Neural crest cell (in vitro differentiated cells): ENCODE results near the gene ACER3. TPM values are rescaled to one million over a fixed set of nuclear protein-coding genes. Genes with fewer than 3 reads are reported as not detected.
A peak's percentile ranks its signal among the peaks of the same experiment; 100 is the strongest.
"Not testable (repeated sequence)": the region's sequence is repeated elsewhere in the genome, so short reads cannot be mapped to it uniquely, and the experiment has no call there.

ENCODE experiments used
- DNase-seq: peaks from one replicate; pipeline ENCODE4 v3.0.0; 2021; ENCODE audit warnings: low read depth, mixed read lengths, low spot score
- H3K27ac Mint-ChIP-seq: one replicate; pipeline ENCODE4 v1.8.0; 2021; ENCODE audit warnings: mild to moderate bottlenecking, mixed read lengths; ENCODE audit not compliant: unreplicated experiment
- H3K27me3 Mint-ChIP-seq: 2 replicates; pipeline ENCODE4 v1.8.0; 2021; ENCODE audit warnings: low read depth, mild to moderate bottlenecking, mixed read lengths
- H3K36me3 Mint-ChIP-seq: 2 replicates; pipeline ENCODE4 v1.8.0; 2021; ENCODE audit warnings: low read depth, mild to moderate bottlenecking, mixed read lengths
- H3K4me1 Mint-ChIP-seq: 2 replicates; pipeline ENCODE4 v1.8.0; 2021; ENCODE audit warnings: mixed read lengths
- H3K4me3 Mint-ChIP-seq: one replicate; pipeline ENCODE4 v1.8.0; 2021; ENCODE audit warnings: mild to moderate bottlenecking, mixed read lengths
- H3K9me3 Mint-ChIP-seq: 2 replicates; pipeline ENCODE4 v1.8.0; 2021; ENCODE audit warnings: mixed read lengths
- total RNA-seq: library from RNA; stranded (reverse); gene quantifications from 2 replicates; pipeline ENCODE4 v1.2.1, GENCODE V29; 2021
- TF ChIP-seq, protein P1 (sequence below): fragments of 200-600 bp; sonication (generic); conservative IDR thresholded peaks from 2 replicates; pipeline ENCODE4 v1.5.0; 2021; ENCODE audit warnings: antibody characterized with exemption, mild to moderate bottlenecking

Gene ACER3
- total RNA-seq, 1 donor from 2014 or later, result 19.0 TPM

DNA sequence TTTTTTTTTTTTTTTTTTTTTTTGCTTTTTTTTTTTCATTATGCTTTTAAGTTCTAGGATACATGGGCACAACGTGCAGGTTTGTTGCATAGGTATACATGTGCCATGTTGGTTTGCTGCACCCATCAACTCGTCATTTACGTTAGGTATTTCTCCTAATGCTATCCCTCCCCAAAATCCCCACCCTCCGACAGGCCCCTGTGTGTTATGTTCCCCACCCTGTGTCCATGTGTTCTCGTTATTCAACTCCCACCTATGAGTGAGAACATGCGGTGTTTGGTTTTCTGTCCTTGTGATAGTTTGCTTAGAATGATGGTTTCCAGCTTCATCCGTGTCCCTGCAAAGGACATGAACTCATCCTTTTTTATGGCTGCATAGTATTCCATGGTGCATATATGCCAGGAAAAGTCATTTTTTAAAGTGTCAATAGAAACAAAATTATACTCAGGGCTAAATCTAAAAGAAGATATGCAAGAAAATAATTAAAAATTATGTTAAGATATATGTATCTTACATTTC, 187.3 kb downstream of the ACER3 start:
- not testable (repeated sequence) for H3K9me3 Mint-ChIP-seq, H3K36me3 Mint-ChIP-seq, H3K27ac Mint-ChIP-seq, H3K4me1 Mint-ChIP-seq, H3K4me3 Mint-ChIP-seq, DNase-seq
- TF ChIP-seq, protein P1, sequence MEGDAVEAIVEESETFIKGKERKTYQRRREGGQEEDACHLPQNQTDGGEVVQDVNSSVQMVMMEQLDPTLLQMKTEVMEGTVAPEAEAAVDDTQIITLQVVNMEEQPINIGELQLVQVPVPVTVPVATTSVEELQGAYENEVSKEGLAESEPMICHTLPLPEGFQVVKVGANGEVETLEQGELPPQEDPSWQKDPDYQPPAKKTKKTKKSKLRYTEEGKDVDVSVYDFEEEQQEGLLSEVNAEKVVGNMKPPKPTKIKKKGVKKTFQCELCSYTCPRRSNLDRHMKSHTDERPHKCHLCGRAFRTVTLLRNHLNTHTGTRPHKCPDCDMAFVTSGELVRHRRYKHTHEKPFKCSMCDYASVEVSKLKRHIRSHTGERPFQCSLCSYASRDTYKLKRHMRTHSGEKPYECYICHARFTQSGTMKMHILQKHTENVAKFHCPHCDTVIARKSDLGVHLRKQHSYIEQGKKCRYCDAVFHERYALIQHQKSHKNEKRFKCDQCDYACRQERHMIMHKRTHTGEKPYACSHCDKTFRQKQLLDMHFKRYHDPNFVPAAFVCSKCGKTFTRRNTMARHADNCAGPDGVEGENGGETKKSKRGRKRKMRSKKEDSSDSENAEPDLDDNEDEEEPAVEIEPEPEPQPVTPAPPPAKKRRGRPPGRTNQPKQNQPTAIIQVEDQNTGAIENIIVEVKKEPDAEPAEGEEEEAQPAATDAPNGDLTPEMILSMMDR, result peak; percentile 13
- H3K27me3 Mint-ChIP-seq, result peaks cover 27% of the 10 kb centered on the region

DNA sequence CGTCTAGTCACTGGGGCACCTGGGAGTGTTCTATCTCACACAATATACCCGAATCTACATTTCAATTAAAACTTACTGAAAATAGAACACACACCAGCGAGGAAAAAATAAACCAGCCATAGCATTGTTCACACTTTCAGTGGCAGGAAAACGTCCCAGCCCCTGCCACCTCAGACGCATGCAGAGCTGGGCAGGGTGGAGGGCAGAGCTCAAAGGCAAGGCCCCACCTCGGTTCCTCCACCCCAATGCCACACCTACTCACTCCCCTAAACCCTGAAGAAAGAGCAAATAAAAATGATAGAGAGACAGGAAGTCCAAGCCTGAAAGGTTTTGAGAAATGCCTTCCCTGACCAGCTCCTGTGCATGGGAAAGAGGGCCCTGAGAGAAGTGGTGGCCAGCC, 188.3 kb downstream of the ACER3 start:
- peaks cover 26% of the 10 kb centered on the region for H3K27me3 Mint-ChIP-seq
- TF ChIP-seq, protein P1, result no peak
- H3K4me3 Mint-ChIP-seq, result no peak overlapping the region
- DNase-seq, result no peak
- H3K36me3 Mint-ChIP-seq, result no peaks in the 10 kb centered on the region
- peak overlapping the region; percentile 53 for H3K27ac Mint-ChIP-seq
- no peaks in the 10 kb centered on the region for H3K9me3 Mint-ChIP-seq
- peaks cover 10% of the 10 kb centered on the region for H3K4me1 Mint-ChIP-seq

DNA sequence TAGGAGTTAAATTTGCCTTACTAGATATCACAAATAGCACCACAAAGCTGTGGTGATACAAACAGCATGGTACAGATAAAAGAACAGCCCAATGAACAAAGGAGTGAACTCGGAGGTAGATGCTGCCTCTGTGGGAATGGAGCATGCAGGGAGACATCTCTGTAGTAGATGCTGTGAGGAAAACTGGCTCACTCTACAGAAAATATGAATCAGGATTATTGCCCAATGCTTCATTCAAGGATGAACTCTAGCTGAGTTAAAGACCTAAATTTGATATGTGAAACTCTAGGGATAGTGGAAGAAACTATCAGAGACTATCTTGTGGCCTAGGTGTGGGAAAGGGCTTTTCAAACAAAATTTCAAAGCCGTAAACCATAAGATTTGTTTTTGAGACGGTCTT, 190.8 kb downstream of the ACER3 start:
- TF ChIP-seq, protein P1, result no peak
- H3K4me1 Mint-ChIP-seq, result peaks cover 14% of the 10 kb centered on the region
- H3K27ac Mint-ChIP-seq, result no peak overlapping the region
- H3K27me3 Mint-ChIP-seq, result peaks cover 4% of the 10 kb centered on the region
- H3K36me3 Mint-ChIP-seq, result no peaks in the 10 kb centered on the region
- DNase-seq, result no peak
- H3K9me3 Mint-ChIP-seq, result peaks cover 2% of the 10 kb centered on the region
- no peak overlapping the region for H3K4me3 Mint-ChIP-seq

DNA sequence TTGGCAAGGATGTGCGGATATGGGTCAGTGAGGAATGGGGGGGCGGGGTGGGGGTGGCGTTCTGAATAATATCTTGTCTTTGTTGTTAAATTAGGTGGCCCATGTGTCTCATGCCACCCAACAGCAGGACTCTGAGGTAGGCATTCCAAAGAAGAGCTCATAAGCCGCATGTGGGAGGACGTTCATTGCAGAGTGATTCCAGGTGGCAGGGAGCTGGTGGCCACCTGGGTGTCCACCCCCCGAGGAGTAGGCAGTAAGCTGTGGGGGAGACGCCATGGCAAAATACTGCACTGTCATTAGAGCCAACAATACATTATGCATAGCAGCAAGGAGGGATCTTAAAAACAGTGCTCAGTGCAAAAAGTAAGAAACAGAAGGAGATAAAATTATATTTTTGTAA, 191.8 kb downstream of the ACER3 start:
- Mint-ChIP-seq H3K4me1 (peaks cover 9% of the 10 kb centered on the region), H3K9me3 (peaks cover 4% of the 10 kb centered on the region), H3K4me3 (no peak overlapping the region), H3K27ac (no peak overlapping the region), H3K36me3 (no peaks in the 10 kb centered on the region), H3K27me3 (no peaks in the 10 kb centered on the region)
- TF ChIP-seq, protein P1, result no peak
- DNase-seq, result no peak

DNA sequence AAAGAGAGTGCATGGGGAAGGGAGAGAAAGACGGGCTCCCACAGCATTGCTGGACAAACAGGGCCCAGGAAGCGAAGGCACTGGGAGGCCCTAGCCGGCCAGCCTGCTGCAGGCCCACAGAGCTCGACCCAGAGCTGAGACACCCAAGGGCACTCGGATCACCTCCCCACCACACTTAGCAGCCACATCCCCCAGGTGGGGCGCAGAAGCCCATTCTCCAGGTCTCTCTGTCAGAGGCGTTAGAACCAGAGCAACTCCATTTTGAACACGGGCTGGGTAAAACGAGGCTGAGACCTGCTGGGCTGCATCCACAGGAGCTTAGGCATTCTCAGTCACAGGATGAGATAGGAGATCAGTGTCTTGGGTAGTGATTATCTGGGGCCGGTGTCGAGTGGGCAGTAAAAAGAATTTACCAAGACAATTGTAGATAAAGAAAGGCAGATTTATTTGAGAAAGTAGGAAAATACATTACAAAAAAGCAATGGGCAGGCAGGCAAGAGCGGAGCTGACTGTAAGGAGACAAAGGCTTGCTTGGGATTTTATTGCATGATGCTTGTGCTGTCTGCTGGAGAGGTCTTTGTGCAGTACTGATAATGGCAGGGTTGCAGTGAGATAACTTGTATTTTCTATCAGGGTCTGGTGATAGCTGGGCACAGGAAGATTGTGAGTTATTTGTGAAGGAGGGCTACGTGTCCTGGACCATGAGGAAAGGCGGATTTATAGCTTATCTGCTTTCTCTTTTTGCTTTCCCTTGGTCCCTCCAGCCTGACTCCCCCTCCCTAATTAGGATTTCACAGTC, 192.7 kb downstream of the ACER3 start:
- TF ChIP-seq, protein P1, result no peak
- no peaks in the 10 kb centered on the region for H3K36me3 Mint-ChIP-seq
- DNase-seq, result no peak
- H3K9me3 Mint-ChIP-seq, result peaks cover 4% of the 10 kb centered on the region
- H3K27ac Mint-ChIP-seq, result no peak overlapping the region
- H3K4me3 Mint-ChIP-seq, result no peak overlapping the region
- peaks cover 9% of the 10 kb centered on the region for H3K4me1 Mint-ChIP-seq
- H3K27me3 Mint-ChIP-seq, result no peaks in the 10 kb centered on the region
